ENCODE results near the gene GFRA1. TPM values are rescaled to one million over a fixed set of nuclear protein-coding genes. Genes with fewer than 3 reads are reported as not detected.

Gene GFRA1
- total and polyA plus RNA-seq, 2 donors (not counting 1 experiment from before 2014, with no cell fraction given) = not detected

DNA sequence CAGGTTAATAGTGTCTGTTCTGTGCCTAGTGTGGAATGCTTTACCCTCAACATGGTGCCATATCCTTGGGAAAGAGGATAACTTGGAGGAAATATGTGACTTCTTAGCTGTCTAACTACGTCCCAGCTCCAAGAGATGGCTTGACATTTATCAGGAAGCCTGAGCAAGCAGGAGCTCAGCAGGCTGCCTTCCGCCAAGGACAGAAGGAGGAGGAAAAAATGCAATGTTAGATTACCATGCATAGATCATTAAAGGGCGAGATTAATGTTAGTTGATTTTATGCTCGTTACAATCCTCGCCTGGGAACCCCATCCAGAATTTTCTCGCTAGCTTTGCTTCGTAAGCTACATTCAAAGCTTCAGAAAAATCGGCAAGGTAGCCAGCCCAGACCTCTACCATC lies 97.8 kb downstream of the GFRA1 start:
- no peak overlapping the region for H3K4me3 Mint-ChIP-seq
- Histone ChIP-seq H3K4me2 (replicated peaks; ENCODE audit: low read depth, low read length, poor library complexity, severe bottlenecking) (no peak overlapping the region), H4K20me1 (ENCODE audit: control insufficient read depth, insufficient read depth, low read length, poor library complexity, severe bottlenecking) (no peaks in the 10 kb centered on the region), H3K79me2 (ENCODE audit: control insufficient read depth, insufficient read depth, low read length) (no peaks in the 10 kb centered on the region), H3K4me1 (ENCODE audit: control insufficient read depth in 2 of 2, insufficient read depth in 2 of 2, low read length in 2 of 2) (no peaks in the 10 kb centered on the region), H3K9me3 (ENCODE audit: control extremely low read depth in 1 of 3, control insufficient read depth in 2 of 3, insufficient read depth in 1 of 3, low read length in 2 of 3) (peaks cover 0 to 7% (median 0%) of the 10 kb centered on the region in 3 donors), H3K4me3 (ENCODE audit: control extremely low read depth in 1 of 5, extremely low read depth in 1 of 5, insufficient read depth in 1 of 5, low read depth in 2 of 5, low read length in 4 of 5) (no peak overlapping the region), H3K27me3 (replicated peaks in 1 of 4; ENCODE audit: control extremely low read depth in 1 of 4, control insufficient read depth in 3 of 4, insufficient read depth in 4 of 4, low read length in 3 of 4) (no peaks in the 10 kb centered on the region), H3K27ac (ENCODE audit: low read length in 2 of 2) (no peak overlapping the region), H3K36me3 (replicated peaks in 1 of 2; ENCODE audit: control extremely low read depth in 1 of 2, control insufficient read depth in 1 of 2, extremely low read depth in 1 of 2, insufficient read depth in 2 of 2, low read length in 1 of 2) (no peaks in the 10 kb centered on the region), H2AFZ (ENCODE audit: insufficient read depth, low read depth, low read length, poor library complexity, severe bottlenecking) (no peak overlapping the region), H3K9ac (ENCODE audit: low read length) (no peak overlapping the region)
- intact Hi-C loops (cut with micrococcal nuclease) = no loop called here
- CTCF ChIA-PET = no interaction called here
- no peaks in the 10 kb centered on the region for H3K4me1 Mint-ChIP-seq
- DNase-seq = no peak
- TF ChIP-seq, protein P1, sequence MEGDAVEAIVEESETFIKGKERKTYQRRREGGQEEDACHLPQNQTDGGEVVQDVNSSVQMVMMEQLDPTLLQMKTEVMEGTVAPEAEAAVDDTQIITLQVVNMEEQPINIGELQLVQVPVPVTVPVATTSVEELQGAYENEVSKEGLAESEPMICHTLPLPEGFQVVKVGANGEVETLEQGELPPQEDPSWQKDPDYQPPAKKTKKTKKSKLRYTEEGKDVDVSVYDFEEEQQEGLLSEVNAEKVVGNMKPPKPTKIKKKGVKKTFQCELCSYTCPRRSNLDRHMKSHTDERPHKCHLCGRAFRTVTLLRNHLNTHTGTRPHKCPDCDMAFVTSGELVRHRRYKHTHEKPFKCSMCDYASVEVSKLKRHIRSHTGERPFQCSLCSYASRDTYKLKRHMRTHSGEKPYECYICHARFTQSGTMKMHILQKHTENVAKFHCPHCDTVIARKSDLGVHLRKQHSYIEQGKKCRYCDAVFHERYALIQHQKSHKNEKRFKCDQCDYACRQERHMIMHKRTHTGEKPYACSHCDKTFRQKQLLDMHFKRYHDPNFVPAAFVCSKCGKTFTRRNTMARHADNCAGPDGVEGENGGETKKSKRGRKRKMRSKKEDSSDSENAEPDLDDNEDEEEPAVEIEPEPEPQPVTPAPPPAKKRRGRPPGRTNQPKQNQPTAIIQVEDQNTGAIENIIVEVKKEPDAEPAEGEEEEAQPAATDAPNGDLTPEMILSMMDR (IDR thresholded peaks at IDR 0.05) = no peak
- no peak for TF ChIP-seq EZH2 (IDR thresholded peaks at IDR 0.05; ENCODE audit: borderline replicate concordance, insufficient read depth, low read depth, low read length, poor library complexity, severe bottlenecking)
- no peak overlapping the region for H3K27ac Mint-ChIP-seq
- H3K9me3 Mint-ChIP-seq (ENCODE audit: insufficient read depth) = no peaks in the 10 kb centered on the region
- 93% methylated on average over 8 of the region's 8 CpGs for WGBS (ENCODE audit: insufficient coverage)
- POLR2A ChIA-PET = no interaction called here
- no peak for ATAC-seq (ENCODE audit: low read depth)
- H3K27me3 Mint-ChIP-seq = no peaks in the 10 kb centered on the region

DNA sequence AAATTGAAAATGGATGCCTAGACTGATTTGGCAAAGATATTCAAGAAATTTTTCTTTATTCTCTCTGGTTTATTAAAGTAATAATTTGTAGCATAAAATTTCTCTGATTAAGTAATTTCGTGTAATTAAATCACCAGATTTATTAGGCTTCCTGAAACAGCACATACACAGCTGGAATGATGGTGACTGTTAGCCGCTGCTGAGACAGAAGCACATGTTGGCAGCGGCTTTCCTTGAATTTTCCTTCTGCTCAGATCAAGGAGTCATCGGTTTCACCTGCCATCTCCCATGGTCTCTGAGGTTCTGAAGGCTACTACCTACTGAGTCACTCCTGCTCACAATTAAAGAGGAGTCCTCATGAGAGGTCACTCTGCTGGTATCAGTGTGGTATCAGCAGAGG lies 101.5 kb downstream of the GFRA1 start:
- ChIA-PET CTCF (no interaction called here), POLR2A (no interaction called here)
- Histone ChIP-seq H3K27me3 (replicated peaks in 1 of 4; ENCODE audit: control extremely low read depth in 1 of 4, control insufficient read depth in 3 of 4, insufficient read depth in 4 of 4, low read length in 3 of 4) (peaks cover 0 to 2% (median 0%) of the 10 kb centered on the region in 4 experiments), H3K9ac (ENCODE audit: low read length) (no peak overlapping the region), H2AFZ (ENCODE audit: insufficient read depth, low read depth, low read length, poor library complexity, severe bottlenecking) (no peak overlapping the region), H3K9me3 (ENCODE audit: control extremely low read depth in 1 of 3, control insufficient read depth in 2 of 3, insufficient read depth in 1 of 3, low read length in 2 of 3) (peaks cover 0 to 12% (median 0%) of the 10 kb centered on the region in 3 donors), H3K79me2 (ENCODE audit: control insufficient read depth, insufficient read depth, low read length) (no peaks in the 10 kb centered on the region), H3K4me1 (ENCODE audit: control insufficient read depth in 2 of 2, insufficient read depth in 2 of 2, low read length in 2 of 2) (no peaks in the 10 kb centered on the region), H3K36me3 (replicated peaks in 1 of 2; ENCODE audit: control extremely low read depth in 1 of 2, control insufficient read depth in 1 of 2, extremely low read depth in 1 of 2, insufficient read depth in 2 of 2, low read length in 1 of 2) (no peaks in the 10 kb centered on the region), H3K4me2 (replicated peaks; ENCODE audit: low read depth, low read length, poor library complexity, severe bottlenecking) (no peak overlapping the region), H4K20me1 (ENCODE audit: control insufficient read depth, insufficient read depth, low read length, poor library complexity, severe bottlenecking) (no peaks in the 10 kb centered on the region), H3K27ac (ENCODE audit: low read length in 2 of 2) (no peak overlapping the region), H3K4me3 (ENCODE audit: control extremely low read depth in 1 of 5, extremely low read depth in 1 of 5, insufficient read depth in 1 of 5, low read depth in 2 of 5, low read length in 4 of 5) (no peak overlapping the region)
- Mint-ChIP-seq H3K9me3 (ENCODE audit: insufficient read depth) (peaks cover 3% of the 10 kb centered on the region), H3K27me3 (no peaks in the 10 kb centered on the region), H3K27ac (no peak overlapping the region), H3K4me3 (no peak overlapping the region), H3K4me1 (no peaks in the 10 kb centered on the region)
- no peak for TF ChIP-seq EZH2 (IDR thresholded peaks at IDR 0.05; ENCODE audit: borderline replicate concordance, insufficient read depth, low read depth, low read length, poor library complexity, severe bottlenecking)
- TF ChIP-seq, protein P1 (IDR thresholded peaks at IDR 0.05) = no peak
- ATAC-seq (ENCODE audit: low read depth) = no peak
- intact Hi-C loops (cut with micrococcal nuclease) = no loop called here
- WGBS (ENCODE audit: insufficient coverage) = 100% methylated on average over 2 of the region's 4 CpGs
- no peak for DNase-seq

Measured in B cell (primary cell).